GM21447 (cell line): Measurements from ENCODE around the gene EML1.

Experiments
- ATAC-seq: cut with Tn5 transposase; IDR thresholded peaks from one replicate; pipeline ENCODE4 v1.9.1; 2021; ENCODE audit not compliant: unreplicated experiment

The EML1 gene

GRCh38 chr14:99952453-99952852 lies 159.2 kb downstream of the EML1 start:
- ATAC-seq, result no peak

GRCh38 chr14:99955826-99956455 lies 162.7 kb downstream of the EML1 start:
- no peak for ATAC-seq

- ATAC-seq, result no peak
Observed at GRCh38 chr14:99958380-99958779, 165.2 kb downstream of the EML1 start.

- no peak for ATAC-seq
Observed at GRCh38 chr14:99961826-99962518, 168.8 kb downstream of the EML1 start.

- no peak for ATAC-seq
Observed at GRCh38 chr14:99964979-99965378, 171.8 kb downstream of the EML1 start.

GRCh38 chr14:99966037-99966835 lies 173.0 kb downstream of the EML1 start:
- no peak for ATAC-seq

DNA sequence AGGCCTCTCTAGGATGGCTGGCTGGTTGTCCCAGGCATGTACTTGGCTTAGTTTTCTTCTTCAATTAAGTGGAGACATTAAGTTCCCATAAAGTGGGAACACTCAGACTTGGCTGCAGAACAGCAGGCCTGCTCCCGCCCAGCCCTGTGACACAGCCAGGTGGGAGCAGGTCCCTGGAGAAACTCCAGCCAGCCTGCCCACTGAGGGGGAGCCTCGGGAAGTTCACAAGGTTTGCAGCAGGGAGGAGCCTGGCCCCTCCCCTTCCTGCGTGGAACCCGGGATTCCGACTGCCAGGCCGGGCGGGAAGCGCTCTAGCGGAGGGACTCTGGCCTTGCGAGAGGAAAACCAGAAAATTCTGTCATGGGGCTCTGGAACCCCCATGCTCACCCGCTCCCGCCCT lies 173.7 kb downstream of the EML1 start:
- no peak for ATAC-seq

DNA sequence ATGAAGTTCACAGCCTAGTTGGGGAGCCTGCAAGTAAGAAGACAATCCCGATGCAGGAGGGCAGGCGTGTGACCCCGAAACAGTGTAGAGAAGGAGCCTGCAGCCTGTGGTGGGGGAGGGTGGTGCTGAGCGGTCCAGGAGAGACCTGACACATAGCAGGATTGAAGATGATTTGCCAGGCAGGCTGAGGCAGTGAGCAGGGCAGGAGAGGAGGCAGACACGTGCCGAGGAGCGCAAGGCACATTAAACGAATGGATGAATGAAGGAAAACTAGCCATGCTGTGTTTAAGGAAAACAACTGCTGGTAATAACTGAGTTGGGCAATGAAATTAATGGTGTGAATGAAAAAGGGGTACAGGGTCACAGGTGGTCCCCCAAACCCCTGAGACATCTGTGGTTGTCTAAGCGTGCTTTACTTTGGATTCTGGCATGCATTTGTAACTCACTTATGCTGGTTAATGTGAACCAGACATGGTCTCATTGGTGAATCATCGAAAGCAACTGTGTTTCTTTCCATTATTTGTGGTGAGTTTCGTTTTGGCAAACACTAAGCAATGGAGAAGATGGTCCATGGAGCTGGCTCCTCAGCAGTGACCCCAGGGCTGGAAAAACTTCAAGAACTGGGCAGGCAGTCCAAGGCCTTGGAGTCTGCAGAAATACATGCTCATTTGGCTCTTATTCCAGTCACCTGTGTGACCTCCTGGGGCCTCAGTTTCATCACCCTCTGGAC lies 175.1 kb downstream of the EML1 start:
- no peak for ATAC-seq

DNA sequence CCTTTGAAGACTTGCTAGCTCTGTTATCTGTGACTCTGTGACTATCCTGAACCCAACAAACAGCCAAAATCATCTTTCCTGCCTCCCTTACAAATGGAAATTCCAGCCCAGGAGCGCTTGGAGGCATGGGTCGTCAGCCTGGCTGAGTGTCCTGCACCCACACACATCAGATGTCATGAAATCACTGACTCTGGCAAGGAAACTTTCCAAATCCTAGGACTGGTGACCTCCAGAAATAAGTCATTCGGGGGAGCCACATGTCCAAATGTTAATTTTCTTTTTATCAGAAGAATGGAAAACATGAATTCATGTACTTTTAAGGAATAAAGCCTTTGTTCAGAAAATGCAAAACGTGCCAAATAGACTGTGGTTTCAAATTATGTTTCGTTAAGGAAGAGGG lies 175.7 kb downstream of the EML1 start:
- no peak for ATAC-seq

GRCh38 chr14:99969673-99970322 lies 176.6 kb downstream of the EML1 start:
- ATAC-seq, result no peak

GRCh38 chr14:99971087-99971940 lies 178.1 kb downstream of the EML1 start:
- peak; percentile 61 for ATAC-seq

GRCh38 chr14:99971941-99972747 lies 178.9 kb downstream of the EML1 start:
- peak; percentile 21 for ATAC-seq

GRCh38 chr14:99972748-99973466 lies 179.7 kb downstream of the EML1 start:
- ATAC-seq, result no peak

DNA sequence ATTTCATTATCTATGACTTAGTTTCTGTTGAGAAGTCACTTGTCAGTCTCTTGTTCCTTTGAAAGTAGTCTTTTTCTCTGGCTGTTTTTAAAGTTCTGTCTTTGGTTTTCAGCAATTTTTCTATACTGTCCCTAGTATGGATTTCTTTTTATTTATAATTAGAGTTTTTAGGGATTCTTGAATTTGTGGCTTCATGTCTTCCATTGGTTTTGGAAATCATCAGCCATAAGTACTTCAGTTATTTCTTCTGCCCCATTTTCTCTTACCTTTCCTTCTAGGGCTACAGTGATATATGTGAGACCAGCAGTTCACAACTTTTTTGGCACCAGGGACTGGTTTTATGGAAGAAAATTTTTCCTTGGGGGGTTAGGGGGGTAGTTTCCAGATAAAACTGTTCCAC lies 182.0 kb downstream of the EML1 start:
- no peak for ATAC-seq

DNA sequence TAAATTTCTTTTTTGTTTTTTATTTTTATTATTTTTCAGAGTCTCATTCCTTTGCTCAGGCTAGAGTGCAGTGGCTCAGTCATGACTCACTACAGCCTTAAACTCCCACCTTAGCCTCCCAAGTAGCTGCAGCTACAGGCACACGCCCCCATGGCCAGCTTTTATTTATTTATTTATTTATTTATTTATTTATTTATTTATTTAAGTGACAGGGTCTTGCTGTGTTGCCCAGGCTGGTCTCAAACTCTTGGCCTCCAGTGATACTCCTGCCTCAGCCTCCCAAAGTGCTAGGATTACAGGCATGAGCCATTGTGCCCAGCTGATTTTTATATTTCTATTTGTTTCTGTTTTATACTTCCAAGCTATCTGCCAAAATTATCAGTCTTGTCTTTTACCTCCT lies 182.8 kb downstream of the EML1 start:
- no peak for ATAC-seq

DNA sequence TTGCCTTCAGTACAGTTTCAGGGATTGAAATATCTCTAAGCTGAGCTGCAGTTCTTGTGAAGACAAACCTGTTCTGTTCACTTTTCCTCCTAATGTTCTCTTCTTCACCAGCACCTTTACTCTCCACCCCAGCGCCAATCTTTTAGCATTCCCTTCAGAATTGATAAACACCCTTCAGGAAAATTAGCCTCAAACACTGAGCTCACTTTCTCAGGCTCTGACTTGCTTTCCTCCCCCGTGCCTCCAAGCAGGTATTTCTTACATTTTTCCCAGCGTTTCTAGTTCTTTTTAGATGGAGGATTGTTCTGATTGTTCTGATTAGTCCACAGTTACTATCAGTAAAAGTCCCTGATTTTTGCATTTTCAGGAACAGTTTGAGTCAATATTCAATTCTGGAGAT lies 183.5 kb downstream of the EML1 start:
- no peak for ATAC-seq

- no peak for ATAC-seq
Observed at GRCh38 chr14:99980299-99980698, 187.1 kb downstream of the EML1 start.

- ATAC-seq, result no peak
Observed at GRCh38 chr14:99981806-99982205, 188.6 kb downstream of the EML1 start.
